GM06990 (cell line): ENCODE measurements around the gene ANP32A.
"Not testable (repeated sequence)": the region's sequence is repeated elsewhere in the genome, so short reads cannot be mapped to it uniquely, and the experiment has no call there.

ENCODE experiments used
- DNase-seq: peaks from one replicate; pipeline ENCODE4 v3.0.0-alpha.2; 2011; ENCODE audit not compliant: insufficient read length; ENCODE audit errors: extremely low read depth
- H3K27me3 ChIP-seq: replicated peaks from 2 replicates; pipeline ENCODE4 v1.6.0; 2011; ENCODE audit warnings: low read length; ENCODE audit not compliant: control insufficient read depth, insufficient read depth
- H3K36me3 ChIP-seq: 2 replicates; pipeline ENCODE4 v1.5.1; 2011; ENCODE audit warnings: low read length; ENCODE audit not compliant: control insufficient read depth, insufficient read depth
- H3K4me3 ChIP-seq: replicated peaks from 2 replicates; pipeline ENCODE4 v1.5.1; 2011; ENCODE audit warnings: low read depth, mild to moderate bottlenecking, control low read depth, low read length
- TF ChIP-seq, protein P1 (sequence below): IDR thresholded peaks from 2 replicates; pipeline ENCODE4 v1.5.1; 2011; ENCODE audit warnings: low read length, control low read depth, mild to moderate bottlenecking, inconsistent platforms; ENCODE audit not compliant: insufficient read depth, poor library complexity, severe bottlenecking

Gene ANP32A

DNA sequence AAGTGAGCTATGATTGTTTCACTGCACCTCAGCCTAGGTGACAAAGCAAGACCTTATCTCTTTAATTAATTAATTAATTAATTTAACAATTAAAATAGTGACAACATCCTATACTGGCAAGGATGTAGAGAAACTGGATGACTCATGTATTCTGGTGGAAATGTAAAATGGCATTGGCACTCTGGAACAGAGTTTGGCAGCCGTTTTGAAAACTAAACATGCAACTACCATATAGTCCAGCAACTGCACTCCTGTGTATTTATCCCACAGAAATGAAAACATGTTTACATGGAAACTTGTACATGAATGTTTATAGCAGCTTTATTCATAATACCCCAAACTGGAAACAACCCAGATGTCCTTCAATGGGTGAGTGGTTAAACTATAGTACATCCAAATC lies 56.6 kb downstream of the ANP32A start:
- Histone ChIP-seq H3K4me3 (no peak overlapping the region), H3K27me3 (no peaks in the 10 kb centered on the region; the same call in 1 of the 2 replicates), H3K36me3 (no peaks in the 10 kb centered on the region)
- TF ChIP-seq, protein P1, sequence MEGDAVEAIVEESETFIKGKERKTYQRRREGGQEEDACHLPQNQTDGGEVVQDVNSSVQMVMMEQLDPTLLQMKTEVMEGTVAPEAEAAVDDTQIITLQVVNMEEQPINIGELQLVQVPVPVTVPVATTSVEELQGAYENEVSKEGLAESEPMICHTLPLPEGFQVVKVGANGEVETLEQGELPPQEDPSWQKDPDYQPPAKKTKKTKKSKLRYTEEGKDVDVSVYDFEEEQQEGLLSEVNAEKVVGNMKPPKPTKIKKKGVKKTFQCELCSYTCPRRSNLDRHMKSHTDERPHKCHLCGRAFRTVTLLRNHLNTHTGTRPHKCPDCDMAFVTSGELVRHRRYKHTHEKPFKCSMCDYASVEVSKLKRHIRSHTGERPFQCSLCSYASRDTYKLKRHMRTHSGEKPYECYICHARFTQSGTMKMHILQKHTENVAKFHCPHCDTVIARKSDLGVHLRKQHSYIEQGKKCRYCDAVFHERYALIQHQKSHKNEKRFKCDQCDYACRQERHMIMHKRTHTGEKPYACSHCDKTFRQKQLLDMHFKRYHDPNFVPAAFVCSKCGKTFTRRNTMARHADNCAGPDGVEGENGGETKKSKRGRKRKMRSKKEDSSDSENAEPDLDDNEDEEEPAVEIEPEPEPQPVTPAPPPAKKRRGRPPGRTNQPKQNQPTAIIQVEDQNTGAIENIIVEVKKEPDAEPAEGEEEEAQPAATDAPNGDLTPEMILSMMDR: no peak
- DNase-seq: no peak

DNA sequence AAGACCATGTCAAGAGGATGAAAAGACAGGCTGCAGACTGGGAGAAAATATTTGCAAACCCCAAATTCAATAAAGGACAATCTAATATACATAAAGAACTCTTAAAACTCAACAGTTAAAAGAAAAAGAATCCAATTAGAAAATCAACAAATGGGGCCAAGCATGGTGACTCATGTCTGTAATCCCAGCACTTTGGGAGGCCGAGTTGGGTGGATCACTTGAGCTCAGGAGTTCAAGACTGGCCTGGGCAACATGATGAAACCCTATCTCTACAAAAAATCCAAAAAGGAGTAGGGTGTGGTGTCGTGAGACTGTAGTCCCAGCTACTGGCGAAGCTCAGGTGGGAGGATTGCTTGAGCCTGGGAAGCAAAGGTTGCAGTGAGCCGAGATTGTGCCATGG lies 57.6 kb downstream of the ANP32A start:
- H3K36me3 ChIP-seq: no peaks in the 10 kb centered on the region
- H3K27me3 ChIP-seq: no peaks in the 10 kb centered on the region; the same call in 1 of the 2 replicates
- DNase-seq: no peak
- H3K4me3 ChIP-seq: no peak overlapping the region
- TF ChIP-seq, protein P1: no peak

DNA sequence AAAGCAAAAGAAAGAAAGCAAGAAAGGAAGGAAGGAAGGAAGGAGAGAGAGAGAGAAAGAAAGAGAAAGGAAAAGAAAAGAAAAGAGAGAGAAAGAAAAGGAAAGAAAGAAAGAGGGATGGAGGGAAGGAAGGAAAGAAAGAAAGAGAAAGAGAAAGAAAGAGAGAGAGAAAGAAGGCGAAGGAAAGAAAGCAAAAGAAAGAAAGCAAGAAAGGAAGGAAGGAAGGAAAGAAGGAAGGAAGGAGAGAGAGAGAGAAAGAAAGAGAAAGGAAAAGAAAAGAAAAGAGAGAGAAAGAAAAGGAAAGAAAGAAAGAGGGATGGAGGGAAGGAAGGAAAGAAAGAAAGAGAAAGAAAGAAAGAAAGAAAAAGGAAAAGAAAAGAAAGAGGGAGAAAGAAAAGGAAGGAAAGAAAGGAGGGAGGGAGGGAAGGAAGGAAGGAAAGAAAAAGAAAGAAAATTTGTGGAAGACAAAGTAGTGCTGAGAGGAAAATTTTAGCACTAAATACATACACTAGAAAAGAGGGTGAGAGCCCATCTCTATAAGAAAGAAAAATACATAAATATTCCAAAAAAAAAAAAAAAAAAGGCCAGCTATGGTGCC lies 60.6 kb downstream of the ANP32A start:
- H3K36me3 ChIP-seq, H3K27me3 ChIP-seq: not testable (repeated sequence)

DNA sequence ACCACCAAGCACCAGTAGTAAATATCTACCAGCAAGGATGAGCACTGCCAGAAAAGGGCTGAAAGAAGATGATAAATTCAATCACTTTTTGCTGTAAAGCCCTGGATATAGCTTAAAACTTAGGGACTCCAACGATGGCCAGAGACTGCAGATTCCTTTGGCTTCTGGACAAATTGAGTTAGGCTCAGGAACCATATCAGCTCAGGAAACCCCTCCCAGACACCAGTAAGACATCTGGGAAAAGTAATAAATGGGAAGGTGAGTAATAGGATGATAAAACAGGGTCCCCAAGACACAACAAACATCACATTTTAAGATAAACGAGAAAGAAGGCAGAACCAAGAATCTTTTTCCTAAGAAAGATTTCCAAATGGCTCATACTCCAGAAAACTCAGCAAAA lies 65.0 kb downstream of the ANP32A start:
- no peaks in the 10 kb centered on the region for H3K27me3 ChIP-seq
- DNase-seq: no peak
- TF ChIP-seq, protein P1: no peak
- no peaks in the 10 kb centered on the region for H3K36me3 ChIP-seq
- H3K4me3 ChIP-seq: no peak overlapping the region

More for the DNA sequence above, 60.6 kb downstream of the ANP32A start:
- DNase-seq, H3K4me3 ChIP-seq: not testable (repeated sequence)

DNA sequence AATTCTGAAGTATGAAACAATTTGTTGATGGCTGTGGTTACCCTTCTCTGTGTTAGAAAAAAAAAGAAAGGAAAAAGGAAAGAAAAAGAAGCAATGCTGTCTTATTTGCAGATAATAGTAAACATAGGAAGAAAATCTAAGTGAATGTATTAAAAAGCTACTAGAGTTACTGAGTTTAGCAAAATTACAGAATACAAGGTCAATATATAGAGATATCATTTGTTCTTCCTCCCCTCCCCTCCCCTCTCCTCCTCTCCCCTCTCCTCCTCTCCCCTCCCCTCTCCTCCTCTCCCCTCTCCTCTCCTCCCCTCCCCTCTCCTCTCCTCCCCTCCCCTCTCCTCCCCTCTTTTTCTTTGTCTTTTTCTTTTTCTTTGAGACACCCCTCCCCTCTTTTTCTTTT lies 69.1 kb downstream of the ANP32A start:
- TF ChIP-seq, protein P1: no peak
- Histone ChIP-seq H3K4me3 (no peak overlapping the region), H3K27me3 (no peaks in the 10 kb centered on the region), H3K36me3 (no peaks in the 10 kb centered on the region)
- no peak for DNase-seq

DNA sequence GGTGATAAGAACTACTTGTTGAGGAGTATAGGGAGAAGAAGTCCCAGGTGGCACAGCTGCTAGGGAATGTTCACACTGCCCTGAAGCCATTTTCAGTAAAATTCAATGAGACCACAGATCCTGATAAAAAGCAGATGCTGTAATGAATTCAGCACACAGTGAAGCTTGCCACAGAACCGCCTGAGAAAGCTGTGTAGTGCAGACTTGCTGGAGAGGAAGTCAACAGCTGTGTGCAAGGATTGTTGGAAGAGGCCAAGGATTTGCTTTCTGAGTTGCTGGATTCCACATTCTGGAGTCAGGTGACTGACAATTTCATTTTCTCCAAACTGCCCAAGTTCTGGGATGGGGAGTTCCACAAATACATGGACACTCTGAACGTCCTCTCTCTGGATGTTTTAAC lies 70.9 kb downstream of the ANP32A start:
- no peak for DNase-seq
- no peaks in the 10 kb centered on the region for H3K27me3 ChIP-seq
- TF ChIP-seq, protein P1: no peak
- no peak overlapping the region for H3K4me3 ChIP-seq
- no peaks in the 10 kb centered on the region for H3K36me3 ChIP-seq
